ENCODE data around the gene SOX14. TPM values are rescaled to one million over a fixed set of nuclear protein-coding genes. Genes with fewer than 3 reads are reported as not detected.

The SOX14 gene
- total and polyA plus RNA-seq, 2 donors (not counting 1 experiment from before 2014, with no cell fraction given), result not detected

DNA sequence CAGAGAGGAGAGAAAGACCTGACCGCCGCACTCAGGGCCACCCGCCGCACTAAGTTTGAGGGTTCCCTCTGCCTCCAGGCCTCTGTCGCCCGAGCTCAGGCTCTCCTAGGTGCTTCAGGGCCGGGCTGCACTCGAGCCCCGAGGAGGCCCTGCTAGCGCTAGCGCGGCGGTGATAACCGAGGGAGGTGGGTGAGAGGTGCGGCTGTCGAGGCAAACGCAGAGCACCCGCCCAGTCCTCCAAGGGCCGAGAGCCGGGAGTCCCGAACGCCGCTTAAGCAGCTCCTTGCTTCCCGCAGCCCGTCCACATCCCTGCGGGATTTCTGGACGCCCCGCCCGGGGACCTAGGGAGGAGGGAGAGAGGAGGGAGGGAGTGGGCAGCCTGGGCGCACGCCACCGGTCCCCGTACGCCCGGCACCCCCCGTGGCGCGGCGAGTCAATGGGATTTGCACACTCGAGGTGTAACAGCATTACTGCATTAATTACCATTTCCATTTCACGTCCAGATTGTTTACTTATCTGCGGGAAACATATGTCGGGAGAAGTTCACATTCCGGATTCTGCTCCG, 6.8 kb downstream of the SOX14 start:
- H3K9ac ChIP-seq (ENCODE audit: low read length), result no peak overlapping the region
- H3K27me3 ChIP-seq (replicated peaks in 1 of 4; ENCODE audit: control extremely low read depth in 1 of 4, control insufficient read depth in 3 of 4, insufficient read depth in 4 of 4, low read length in 3 of 4), result peaks cover 0 to 66% (median 46%) of the 10 kb centered on the region in 4 experiments
- H3K79me2 ChIP-seq (ENCODE audit: control insufficient read depth, insufficient read depth, low read length), result no peaks in the 10 kb centered on the region
- H3K4me2 ChIP-seq (replicated peaks; ENCODE audit: low read depth, low read length, poor library complexity, severe bottlenecking), result no peak overlapping the region
- H3K4me1 ChIP-seq (ENCODE audit: control insufficient read depth in 2 of 2, insufficient read depth in 2 of 2, low read length in 2 of 2), result peaks cover 5 to 8% of the 10 kb centered on the region in 2 donors
- H2AFZ ChIP-seq (ENCODE audit: insufficient read depth, low read depth, low read length, poor library complexity, severe bottlenecking), result peak overlapping the region; percentile 28
- Mint-ChIP-seq H3K4me3 (no peak overlapping the region), H3K4me1 (peaks cover 9% of the 10 kb centered on the region), H3K27me3 (peaks cover 62% of the 10 kb centered on the region), H3K27ac (no peak overlapping the region), H3K9me3 (ENCODE audit: insufficient read depth) (no peaks in the 10 kb centered on the region)
- H3K27ac ChIP-seq (ENCODE audit: low read length in 2 of 2), result no peak overlapping the region
- no peak for ATAC-seq (ENCODE audit: low read depth)
- TF ChIP-seq CTCF (IDR thresholded peaks at IDR 0.05) (no peak), EZH2 (IDR thresholded peaks at IDR 0.05; ENCODE audit: borderline replicate concordance, insufficient read depth, low read depth, low read length, poor library complexity, severe bottlenecking) (no peak)
- H4K20me1 ChIP-seq (ENCODE audit: control insufficient read depth, insufficient read depth, low read length, poor library complexity, severe bottlenecking), result no peaks in the 10 kb centered on the region
- H3K9me3 ChIP-seq (ENCODE audit: control extremely low read depth in 1 of 3, control insufficient read depth in 2 of 3, insufficient read depth in 1 of 3, low read length in 2 of 3), result peaks cover 0 to 37% (median 0%) of the 10 kb centered on the region in 3 donors
- H3K4me3 ChIP-seq (ENCODE audit: control extremely low read depth in 1 of 5, extremely low read depth in 1 of 5, insufficient read depth in 1 of 5, low read depth in 2 of 5, low read length in 4 of 5), result no peak overlapping the region
- intact Hi-C loops (cut with micrococcal nuclease), result no loop called here
- no peaks in the 10 kb centered on the region for H3K36me3 ChIP-seq (replicated peaks in 1 of 2; ENCODE audit: control extremely low read depth in 1 of 2, control insufficient read depth in 1 of 2, extremely low read depth in 1 of 2, insufficient read depth in 2 of 2, low read length in 1 of 2)
- 5% methylated on average over 26 of the region's 45 CpGs for WGBS (ENCODE audit: insufficient coverage)
- POLR2A ChIA-PET, result no interaction called here
- CTCF ChIA-PET, result no interaction called here
- no peak for DNase-seq

- Histone ChIP-seq H3K4me2 (replicated peaks; ENCODE audit: low read depth, low read length, poor library complexity, severe bottlenecking) (peak overlapping the region; percentile 0), H3K27me3 (replicated peaks in 1 of 4; ENCODE audit: control extremely low read depth in 1 of 4, control insufficient read depth in 3 of 4, insufficient read depth in 4 of 4, low read length in 3 of 4) (peaks cover 0 to 63% (median 42%) of the 10 kb centered on the region in 4 experiments), H3K79me2 (ENCODE audit: control insufficient read depth, insufficient read depth, low read length) (no peaks in the 10 kb centered on the region), H3K4me3 (ENCODE audit: control extremely low read depth in 1 of 5, extremely low read depth in 1 of 5, insufficient read depth in 1 of 5, low read depth in 2 of 5, low read length in 4 of 5) (no peak overlapping the region), H4K20me1 (ENCODE audit: control insufficient read depth, insufficient read depth, low read length, poor library complexity, severe bottlenecking) (no peaks in the 10 kb centered on the region), H3K9ac (ENCODE audit: low read length) (no peak overlapping the region), H3K9me3 (ENCODE audit: control extremely low read depth in 1 of 3, control insufficient read depth in 2 of 3, insufficient read depth in 1 of 3, low read length in 2 of 3) (peaks cover 0 to 37% (median 0%) of the 10 kb centered on the region in 3 donors), H2AFZ (ENCODE audit: insufficient read depth, low read depth, low read length, poor library complexity, severe bottlenecking) (peak overlapping the region; percentile 28), H3K36me3 (replicated peaks in 1 of 2; ENCODE audit: control extremely low read depth in 1 of 2, control insufficient read depth in 1 of 2, extremely low read depth in 1 of 2, insufficient read depth in 2 of 2, low read length in 1 of 2) (no peaks in the 10 kb centered on the region), H3K4me1 (ENCODE audit: control insufficient read depth in 2 of 2, insufficient read depth in 2 of 2, low read length in 2 of 2) (peaks cover 5 to 8% of the 10 kb centered on the region in 2 donors), H3K27ac (ENCODE audit: low read length in 2 of 2) (no peak overlapping the region)
- no peak for DNase-seq
- CTCF ChIA-PET, result no interaction called here
- H3K9me3 Mint-ChIP-seq (ENCODE audit: insufficient read depth), result no peaks in the 10 kb centered on the region
- POLR2A ChIA-PET, result no interaction called here
- peak overlapping the region; percentile 32 for H3K4me3 Mint-ChIP-seq
- peaks cover 56% of the 10 kb centered on the region for H3K27me3 Mint-ChIP-seq
- intact Hi-C loops (cut with micrococcal nuclease), result no loop called here
- WGBS (ENCODE audit: insufficient coverage), result 5% methylated on average over 43 of the region's 53 CpGs
- peaks cover 9% of the 10 kb centered on the region for H3K4me1 Mint-ChIP-seq
- no peak for ATAC-seq (ENCODE audit: low read depth)
- TF ChIP-seq EZH2 (IDR thresholded peaks at IDR 0.05; ENCODE audit: borderline replicate concordance, insufficient read depth, low read depth, low read length, poor library complexity, severe bottlenecking), result no peak
- no peak for TF ChIP-seq CTCF (IDR thresholded peaks at IDR 0.05)
- no peak overlapping the region for H3K27ac Mint-ChIP-seq
Observed at GRCh38 chr3:137771401-137772213, 7.5 kb downstream of the SOX14 start.
